Lower leg skin (tissue), 4 donors: ENCODE measurements around the gene UHRF1. TPM values are rescaled to one million over a fixed set of nuclear protein-coding genes. Genes with fewer than 3 reads are reported as not detected.

Experiments used
- microRNA-seq, 2 donors: library from miRNA; unstranded; fragments of <30 nt; microRNA quantifications; one replicate each; pipeline ENCODE4, GENCODE V29; 2016; ENCODE audit warnings: borderline replicate concordance in 2 of 2, borderline number of aligned reads in 1 of 2
- total RNA-seq, 4 donors: library from RNA; depleted of rRNA; stranded (reverse); fragments of >200 nt; gene quantifications; one replicate each; pipeline ENCODE4 v1.1.0, GENCODE V29; 2016

UHRF1 gene
- total RNA-seq, 4 donors from 2014 or later: 0.53 to 2.4 (median 1.1) TPM

Small RNAs within 50 kb of the gene (microRNA-seq; reads per million reads assigned to microRNA genes)
- 0 reads per million in 2 donors for gene MIR4747

Other genes with a start within 250 kb of the UHRF1 start
- gene MYDGF, start 239.2 kb upstream of the UHRF1 start, total RNA-seq: 10 to 100 TPM; 25.9 to 56.0 (median 29.6) TPM
- 100 to 1,000 TPM in 1 of 4 donors, 10 to 100 TPM in 3; 76.7 to 125 (median 86.6) TPM for gene DPP9, start 185.7 kb upstream of the UHRF1 start, total RNA-seq
- gene FEM1A, start 117.8 kb upstream of the UHRF1 start, total RNA-seq: 10 to 100 TPM; 46.4 to 55.3 (median 49.9) TPM
- gene TICAM1, start 77.8 kb upstream of the UHRF1 start, total RNA-seq: 10 to 100 TPM in 3 of 4 donors, 1 to 10 TPM in 1; 8.0 to 34.4 (median 15.3) TPM
- 10 to 100 TPM; 59.6 to 92.3 (median 68.5) TPM for gene PLIN3, start 41.8 kb upstream of the UHRF1 start, total RNA-seq
- gene ARRDC5, start 6.6 kb upstream of the UHRF1 start, total RNA-seq: 1 to 10 TPM in 1 of 4 donors, not detected in 3; 1.4 TPM
- 10 to 100 TPM; 40.1 to 71.4 (median 51.3) TPM for gene KDM4B, start 59.6 kb downstream of the UHRF1 start, total RNA-seq